ENCODE data around the gene MDN1.
"Not testable (repeated sequence)": the region's sequence is repeated elsewhere in the genome, so short reads cannot be mapped to it uniquely, and the experiment has no call there.

The MDN1 gene

DNA sequence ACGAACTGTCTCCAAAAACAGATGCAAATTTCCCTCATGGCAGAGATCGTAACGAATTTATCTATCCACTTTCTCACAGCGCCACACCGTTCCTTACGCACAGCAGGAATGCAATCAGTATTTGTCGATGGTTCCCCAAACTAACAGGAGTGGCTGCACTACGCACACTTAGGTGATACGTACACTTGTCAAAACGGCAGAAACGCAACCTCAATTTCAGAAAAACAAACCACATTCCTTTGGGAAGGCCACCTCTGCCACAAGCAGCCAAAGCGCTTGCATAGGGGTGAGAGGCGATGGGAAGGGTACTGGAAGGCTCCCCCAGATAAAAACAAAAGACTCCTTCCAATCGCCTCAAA is 638 bp downstream of the MDN1 start:
- DNase-seq (ENCODE audit: low read depth), result no peak

DNA sequence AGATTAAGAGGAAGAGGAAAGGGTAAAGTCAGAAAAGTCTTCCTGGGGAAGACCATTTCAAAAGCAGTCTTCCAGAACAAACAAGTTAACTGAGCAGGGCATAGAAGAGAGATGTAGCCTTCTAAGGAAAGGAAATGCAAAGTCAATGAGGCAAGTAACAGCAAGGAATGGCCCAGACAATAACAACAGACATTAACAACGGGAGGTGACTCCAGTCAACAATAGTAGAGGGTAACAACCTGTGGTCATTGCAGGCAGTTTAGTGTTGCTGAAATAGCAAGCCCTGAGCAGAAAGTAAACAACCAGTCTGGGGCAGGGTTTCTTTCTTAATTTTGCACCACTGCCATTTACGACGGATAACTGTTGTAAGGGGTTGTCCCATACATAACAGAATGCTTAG is 2.1 kb downstream of the MDN1 start:
- DNase-seq (ENCODE audit: low read depth), result no peak

DNA sequence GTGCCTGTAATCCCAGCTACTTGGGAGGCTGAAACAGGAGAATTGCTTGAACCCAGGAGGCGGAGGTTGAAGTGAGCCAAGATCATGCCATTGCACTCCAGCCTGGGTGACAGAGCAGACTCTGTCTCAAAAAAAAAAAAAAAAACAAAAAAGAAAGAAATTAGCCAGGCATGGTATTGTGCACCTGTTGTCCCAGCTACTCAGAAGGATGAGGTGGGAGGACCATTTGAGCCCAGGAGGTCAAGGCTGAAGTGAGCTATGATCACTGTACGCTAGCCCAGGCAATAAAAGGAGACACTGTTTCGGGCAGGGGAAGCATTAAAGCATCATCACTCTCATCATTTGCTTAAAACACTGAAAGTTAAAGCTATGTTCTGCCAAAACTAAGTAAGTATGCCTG is 6.2 kb downstream of the MDN1 start:
- not testable (repeated sequence) for DNase-seq (ENCODE audit: low read depth)

DNA sequence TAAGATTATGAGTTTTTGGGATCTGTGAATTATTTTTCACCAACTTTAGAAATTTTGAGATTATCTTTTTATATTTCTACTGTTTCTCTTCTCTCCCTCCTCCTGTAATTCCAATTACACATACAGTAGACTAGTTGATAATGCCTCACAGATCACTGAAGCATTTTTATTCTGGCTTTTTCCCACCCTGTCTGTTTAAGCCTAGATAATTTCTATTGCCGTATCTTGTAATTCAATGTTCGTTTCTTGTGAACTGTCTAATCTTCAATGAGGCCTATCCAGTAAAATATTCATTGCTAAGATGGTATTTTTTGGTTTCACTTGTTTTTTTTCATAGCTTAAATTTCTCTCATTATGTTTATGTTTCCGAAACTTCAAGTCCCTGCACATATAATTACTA is 12.0 kb downstream of the MDN1 start:
- DNase-seq (ENCODE audit: low read depth), result no peak

DNA sequence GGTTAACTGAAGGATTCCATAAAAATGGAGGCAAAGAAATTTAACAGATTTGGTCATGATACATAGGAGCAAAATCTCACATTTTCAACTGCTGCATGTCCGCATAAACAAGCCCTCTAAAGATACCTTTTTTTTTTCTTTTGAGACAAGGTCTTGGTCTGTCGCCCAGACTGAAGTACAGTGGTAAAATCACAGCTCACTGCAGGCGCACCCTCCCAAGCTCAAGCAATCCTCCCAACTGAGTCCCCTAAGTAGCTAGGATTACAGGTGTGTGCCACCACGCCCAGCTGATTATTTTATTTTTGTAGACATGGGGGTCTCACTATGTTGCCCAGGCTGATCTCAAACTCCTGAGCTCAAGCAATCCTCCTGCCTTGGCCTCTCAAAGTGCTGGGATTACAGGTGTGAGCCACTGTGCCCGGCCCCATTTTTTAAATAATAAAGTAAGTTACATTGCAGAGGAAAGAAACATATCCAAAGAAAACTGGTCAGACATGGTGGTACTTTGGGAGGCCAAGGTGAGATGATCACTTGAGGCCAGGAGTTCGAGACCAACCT is 13.7 kb downstream of the MDN1 start:
- DNase-seq (ENCODE audit: low read depth), result no peak

DNA sequence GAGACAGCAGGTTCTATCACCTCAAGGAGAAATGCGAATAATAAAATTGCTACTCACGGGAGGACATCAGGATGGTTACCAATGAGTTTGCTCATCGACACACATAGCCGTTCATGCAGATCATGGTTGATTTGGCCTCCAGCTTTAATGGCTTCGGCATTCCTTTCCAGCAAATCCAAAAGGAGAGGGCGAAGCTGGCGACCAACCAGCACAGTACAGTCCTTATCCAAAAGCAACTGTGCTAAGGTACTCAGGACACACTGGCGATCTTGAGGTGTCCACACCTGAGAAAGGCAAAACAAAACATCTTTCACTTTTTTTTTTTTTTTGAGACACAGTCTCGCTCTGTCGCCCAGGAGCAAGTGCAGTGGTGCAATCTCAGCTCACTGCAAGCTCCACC is 16.3 kb downstream of the MDN1 start:
- DNase-seq (ENCODE audit: low read depth), result no peak

DNA sequence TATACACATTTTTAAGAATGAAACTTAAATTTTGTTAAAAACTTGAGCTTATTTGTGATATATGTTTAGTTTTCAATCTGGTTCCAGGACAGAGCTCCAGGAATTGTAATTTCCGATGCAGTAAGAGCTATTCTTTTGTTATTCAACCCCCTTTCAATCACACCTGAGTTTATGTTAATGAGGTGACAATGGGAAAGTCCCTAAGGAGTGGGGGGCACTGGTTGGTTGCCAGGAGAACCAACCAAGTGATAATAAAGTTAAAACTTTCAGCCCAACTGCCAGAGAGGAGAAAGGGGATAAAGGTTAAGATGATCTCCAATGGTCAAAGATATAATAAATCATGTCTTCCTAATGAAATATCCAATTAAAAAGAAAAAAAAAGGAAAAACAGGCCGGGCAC is 19.8 kb downstream of the MDN1 start:
- DNase-seq (ENCODE audit: low read depth), result no peak

DNA sequence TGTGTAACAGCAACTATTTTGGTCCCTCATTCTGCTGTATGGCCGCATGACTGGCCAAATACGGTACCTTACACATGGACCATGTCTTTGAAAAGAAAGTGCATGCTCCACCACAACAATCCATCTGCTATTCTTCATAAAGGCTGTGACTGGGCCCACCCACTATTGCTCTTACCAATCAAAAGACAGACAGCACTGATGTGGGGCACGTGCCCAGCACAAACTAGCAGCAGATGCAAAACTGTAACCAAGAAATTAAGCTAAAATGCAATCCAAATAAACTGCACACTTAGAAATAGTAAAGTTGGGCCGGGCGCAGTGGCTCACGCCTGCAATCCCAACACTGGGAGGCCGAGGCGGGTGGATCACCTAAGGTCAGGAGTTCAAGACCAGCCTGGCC is 20.5 kb downstream of the MDN1 start:
- DNase-seq (ENCODE audit: low read depth), result no peak

DNA sequence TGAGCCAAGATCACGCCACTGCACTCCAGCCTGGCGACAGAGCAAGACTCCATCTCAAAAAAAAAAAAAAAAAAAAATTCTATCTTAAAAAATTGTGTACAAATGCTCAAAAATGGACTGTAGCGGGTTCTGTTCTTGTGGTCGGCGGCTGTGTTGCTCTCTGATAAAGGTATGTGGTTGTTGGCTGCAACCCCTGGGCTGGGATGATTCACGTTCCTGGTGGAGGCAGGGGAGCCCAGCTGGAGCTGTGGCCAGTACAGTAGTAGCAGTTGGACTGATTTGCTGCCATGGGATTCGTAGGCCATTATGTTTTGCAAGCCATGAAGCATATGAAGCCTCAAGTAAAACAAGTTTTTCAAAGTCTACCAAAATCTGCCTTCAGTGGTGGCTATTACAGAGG is 22.3 kb downstream of the MDN1 start:
- DNase-seq (ENCODE audit: low read depth), result no peak

DNA sequence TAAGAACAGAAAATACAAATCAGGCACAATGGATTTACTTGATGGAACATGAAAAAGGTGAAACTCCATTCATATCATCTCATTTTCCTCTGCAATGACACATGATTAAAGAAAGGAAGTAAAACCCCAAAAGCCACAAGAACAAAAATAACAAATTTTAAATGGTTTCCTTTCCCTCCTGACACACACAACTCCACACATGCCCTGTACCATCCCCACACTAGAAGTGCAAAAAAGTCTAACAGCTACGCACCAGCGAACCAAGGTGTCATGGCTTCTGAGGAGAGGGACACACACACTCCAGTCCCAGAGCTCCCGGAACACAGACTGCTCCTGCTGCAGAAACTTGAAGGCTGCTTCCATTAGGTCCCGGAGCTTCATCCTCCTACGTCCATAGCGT is 25.3 kb downstream of the MDN1 start:
- DNase-seq (ENCODE audit: low read depth), result no peak

DNA sequence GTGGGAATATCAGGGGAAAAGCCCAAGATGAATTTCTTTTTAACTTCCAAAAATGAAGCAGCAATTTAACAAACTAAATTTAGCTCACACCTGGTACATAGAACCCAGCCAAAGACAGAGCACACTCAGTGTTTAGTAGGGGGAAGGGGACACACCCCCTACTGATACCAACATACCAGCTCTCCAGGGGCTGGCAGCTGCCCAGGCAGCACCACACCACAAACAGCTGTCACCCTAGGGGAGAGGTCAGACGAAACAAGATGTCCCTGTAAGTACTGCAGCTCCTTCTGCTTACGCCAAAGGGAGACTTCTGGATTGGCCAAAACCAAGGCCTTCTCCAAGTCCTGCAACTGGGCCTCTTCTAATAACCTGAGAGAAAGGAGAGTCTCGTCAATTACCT is 26.0 kb downstream of the MDN1 start:
- DNase-seq (ENCODE audit: low read depth), result no peak

DNA sequence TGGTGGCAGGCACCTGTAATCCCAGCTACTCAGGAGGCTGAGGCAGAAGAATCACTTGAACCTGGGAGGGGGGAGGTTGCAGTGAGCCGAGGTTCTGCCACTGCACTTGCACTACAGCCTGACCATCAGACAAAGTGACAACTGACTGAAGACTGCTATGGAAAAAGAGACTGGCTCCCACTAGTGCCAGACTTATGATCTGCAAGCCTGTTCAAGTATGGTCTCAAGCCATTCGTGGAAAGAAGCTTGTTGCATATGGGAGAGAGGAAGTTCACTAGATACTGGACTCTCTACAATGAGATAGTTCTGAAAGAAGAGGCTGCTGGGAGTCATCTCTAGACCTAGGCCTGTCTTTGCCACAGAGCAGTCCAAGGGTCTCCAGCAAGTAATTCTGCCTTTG is 26.7 kb downstream of the MDN1 start:
- DNase-seq (ENCODE audit: low read depth), result no peak

DNA sequence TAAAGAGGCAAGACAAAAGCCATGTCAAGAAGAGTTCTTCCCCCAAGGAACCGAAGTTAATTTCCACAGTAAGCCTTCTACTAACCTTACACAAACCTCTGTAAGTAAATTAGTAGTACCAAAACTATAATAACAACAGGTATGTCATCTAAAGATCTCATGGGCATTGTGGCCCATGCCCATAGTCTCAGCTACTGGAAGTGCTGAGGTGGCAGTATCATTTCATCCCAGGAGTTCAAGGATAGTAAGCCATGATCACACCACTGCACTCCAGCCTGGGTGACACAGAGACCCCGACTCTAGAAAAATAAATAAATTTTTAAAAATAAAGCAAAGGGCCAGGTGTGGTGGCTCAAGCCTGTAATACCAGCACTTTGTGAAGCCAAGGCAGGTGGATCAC is 29.2 kb downstream of the MDN1 start:
- DNase-seq (ENCODE audit: low read depth), result no peak

DNA sequence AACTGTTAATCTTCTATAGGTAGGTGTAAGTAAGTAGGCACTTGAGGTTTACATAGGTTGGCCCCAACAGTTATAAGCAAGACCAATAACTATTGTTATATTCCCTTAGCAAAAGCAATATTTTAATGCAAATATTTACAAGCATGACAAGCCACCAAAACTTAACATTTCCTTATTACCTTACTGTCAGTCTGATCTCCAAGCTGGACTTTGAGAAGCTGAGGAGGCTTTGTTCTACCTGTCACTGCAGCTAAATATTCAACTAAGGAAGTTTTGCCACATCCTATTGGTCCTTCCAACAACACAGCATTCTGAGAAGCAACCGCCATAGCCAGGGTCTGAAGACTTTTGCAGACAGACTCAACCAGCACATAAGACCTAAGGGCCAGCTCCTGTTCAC is 29.6 kb downstream of the MDN1 start:
- no peak for DNase-seq (ENCODE audit: low read depth)

DNA sequence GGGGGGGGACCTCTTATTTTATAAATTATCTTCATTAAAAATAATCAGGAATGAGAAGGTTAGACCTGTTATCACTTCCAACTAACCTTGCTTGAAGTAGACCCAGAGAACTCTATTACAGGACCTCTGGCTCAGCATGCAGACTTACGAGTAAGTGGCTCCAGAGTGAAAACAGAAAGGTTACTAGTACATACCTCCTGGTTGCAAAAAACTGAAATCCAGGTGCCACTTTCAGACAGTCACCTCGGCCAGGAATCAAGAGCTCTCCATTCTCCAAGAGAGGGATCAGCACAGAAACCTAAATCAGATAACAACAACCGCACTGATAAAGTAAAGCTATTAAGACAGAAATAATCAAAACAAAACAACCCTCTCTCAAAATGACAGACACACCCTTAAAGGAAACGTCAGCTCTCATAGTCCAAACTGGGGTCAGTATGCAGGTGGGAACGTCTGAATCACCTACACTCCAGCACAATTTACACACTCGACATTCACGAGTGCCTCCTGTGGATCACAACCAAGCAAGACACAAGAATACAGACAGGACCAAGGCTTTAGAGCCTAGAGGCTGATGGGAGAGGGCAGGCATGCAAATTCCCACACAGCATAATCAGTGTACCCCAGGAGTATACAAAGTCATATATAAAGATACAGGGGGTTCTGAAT is 31.8 kb downstream of the MDN1 start:
- no peak for DNase-seq (ENCODE audit: low read depth)

DNA sequence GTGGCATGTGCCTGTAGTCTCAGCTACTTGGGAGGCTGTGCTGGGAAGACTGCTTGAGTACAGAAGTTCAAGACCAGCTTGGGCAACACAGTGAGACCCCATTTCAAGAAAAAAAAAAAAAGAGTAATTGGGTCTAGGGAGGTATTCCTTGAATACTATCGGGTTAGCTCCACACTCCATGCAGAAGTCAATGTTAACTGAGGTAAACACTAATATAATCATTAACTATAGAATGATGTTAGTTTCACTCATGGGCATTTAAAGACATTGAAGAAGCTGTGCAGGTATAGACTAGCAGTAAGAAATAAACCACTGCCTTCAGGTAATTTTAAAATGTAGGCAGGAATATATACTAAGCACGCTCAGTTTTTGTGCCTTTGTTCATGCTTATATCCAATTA is 32.6 kb downstream of the MDN1 start:
- no peak for DNase-seq (ENCODE audit: low read depth)

DNA sequence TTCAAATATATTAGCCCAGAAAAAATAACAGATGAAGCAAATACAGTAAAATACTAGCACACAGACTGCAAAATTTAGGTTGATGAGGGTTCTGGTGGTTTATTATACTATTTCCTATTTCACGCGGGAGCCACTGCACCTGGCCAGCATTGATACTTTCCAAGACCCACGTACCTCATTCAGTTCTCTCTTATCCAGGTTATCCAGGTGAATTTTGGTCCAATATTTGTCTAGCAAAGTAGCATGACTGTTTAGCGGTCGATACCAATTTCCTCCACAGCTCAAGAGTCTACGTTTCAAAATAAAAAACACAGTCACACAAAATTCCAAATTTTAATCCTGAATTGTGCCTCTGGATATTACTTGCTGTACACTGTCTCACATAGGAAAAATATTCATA is 34.8 kb downstream of the MDN1 start:
- DNase-seq (ENCODE audit: low read depth), result no peak

DNA sequence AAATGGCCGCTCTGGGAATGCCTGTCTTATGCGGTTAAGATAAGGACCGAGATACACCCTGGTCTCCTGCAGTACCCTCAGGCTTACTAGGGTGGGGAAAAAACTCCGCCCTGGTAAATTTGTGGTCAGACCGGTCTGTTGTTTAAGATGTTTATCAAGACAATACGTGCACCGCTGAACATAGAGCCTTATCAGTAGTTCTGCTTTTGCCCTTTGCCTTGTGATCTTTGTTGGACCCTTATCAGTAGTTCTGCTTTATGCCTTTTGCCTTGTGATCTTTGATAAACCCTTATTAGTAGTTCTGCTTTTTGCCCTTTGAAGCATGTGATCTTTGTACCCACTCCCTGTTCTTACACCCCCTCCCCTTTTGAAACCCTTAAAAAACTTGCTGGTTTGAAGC is 36.3 kb downstream of the MDN1 start:
- DNase-seq (ENCODE audit: low read depth), result not testable (repeated sequence)

DNA sequence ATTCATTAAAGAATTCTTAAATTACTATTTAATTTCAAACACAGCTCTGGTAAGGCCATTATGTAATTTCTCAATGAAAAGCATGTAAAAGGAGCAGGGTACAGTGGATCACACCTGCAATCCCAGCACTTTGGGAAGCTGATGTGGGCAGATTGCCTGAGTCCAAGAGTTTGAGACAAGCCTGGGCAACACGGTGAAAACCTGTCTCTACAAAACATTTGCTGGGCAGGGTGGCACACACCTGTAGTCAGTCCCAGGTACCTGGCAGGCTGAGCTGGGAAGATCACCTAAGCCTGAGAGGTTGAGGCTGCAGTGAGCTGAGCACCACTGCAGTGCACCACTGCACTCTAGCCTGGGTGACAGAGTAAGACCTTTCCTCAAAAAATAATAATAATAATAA is 37.4 kb downstream of the MDN1 start:
- no peak for DNase-seq (ENCODE audit: low read depth)

DNA sequence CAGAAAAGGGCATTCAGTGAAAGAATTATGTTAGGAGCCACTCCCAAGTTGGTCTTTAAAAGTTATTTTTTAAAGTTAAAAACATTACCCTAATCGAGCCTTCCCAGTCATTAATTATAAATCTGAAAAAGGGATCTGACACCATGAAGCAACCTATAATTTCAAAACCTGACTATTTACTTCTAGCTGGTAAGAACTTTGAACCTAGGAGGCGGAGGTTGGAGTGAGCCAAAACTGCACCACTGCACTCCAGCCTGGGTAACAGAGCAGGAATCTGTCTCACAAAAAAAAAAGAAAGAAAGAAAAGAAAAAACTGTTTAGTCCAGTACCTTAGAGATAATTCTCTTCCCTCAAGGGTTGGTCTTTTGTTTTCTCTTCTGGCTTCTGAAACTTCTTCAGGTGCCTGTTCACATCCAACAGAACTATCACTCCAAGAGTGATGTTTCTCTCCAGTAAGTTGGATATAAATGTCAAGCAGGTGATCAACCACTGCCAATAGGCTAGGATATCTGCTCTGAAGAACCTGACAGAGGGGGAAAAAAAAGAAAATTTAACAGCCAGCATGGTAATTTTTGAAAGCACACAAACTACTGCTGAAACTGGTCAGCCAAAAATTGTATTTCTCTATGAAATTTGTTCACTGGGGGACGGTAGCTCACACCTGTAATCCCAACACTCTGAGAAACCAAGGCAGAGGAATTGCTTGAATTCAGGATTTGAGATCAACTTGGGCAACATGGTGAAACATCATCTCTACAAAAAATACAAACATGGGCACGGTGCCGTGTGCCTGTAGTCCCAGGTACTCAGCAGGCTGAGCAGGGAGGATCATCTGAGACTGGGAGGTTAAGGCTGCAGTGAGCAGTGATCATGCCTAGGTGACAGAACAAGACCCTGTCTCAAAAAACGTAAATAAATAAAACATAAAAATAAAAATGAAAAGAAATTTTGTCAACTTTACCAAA is 38.2 kb downstream of the MDN1 start:
- no peak for DNase-seq (ENCODE audit: low read depth)

DNA sequence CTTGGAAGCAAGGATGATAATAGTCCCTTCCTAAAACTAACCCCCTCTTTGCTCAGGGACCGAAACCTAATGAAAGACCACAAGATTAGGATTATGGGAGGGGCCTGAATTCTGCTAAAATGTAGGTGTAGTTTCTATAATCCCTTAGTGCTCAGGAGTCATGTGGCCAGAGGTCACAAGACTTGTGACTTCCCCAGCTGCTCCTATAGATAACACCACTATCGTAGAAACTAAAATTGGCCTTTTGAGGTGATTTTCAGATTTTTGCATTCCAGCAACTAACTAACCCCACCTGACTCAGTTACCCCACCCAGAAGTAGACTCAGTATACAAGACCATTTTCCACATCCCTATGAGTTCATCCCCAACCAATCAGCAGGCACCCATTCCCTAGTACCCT is 42.1 kb downstream of the MDN1 start:
- no peak for DNase-seq (ENCODE audit: low read depth)

DNA sequence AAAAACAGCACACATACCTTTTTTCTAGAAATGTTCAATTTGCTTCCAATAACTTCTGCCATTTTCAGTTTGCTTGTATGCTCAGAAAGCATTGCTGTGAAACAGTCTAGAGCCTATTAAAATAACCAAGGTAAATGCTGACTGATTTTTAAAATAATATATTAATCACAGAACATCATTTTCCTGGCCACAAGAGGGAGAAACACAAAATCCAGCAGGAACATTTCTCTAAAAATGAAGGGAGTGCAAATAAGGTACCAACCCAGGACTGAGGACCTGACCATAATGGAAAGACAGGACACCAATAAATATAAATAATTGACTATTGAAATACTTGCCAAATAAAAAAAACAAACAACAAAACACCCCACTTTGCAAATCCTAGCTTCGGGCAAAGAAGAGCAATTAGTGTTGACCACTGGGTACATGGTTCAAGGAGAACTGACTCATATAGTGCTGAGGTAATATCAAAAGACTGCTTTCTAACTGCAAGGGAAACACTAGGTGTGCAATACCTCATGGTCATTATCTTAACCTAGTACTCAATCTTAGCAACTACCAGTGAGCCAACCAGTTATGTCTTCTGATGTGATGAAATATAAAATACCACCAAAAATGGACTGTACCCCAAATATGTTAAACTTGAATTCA is 42.9 kb downstream of the MDN1 start:
- DNase-seq (ENCODE audit: low read depth), result no peak

DNA sequence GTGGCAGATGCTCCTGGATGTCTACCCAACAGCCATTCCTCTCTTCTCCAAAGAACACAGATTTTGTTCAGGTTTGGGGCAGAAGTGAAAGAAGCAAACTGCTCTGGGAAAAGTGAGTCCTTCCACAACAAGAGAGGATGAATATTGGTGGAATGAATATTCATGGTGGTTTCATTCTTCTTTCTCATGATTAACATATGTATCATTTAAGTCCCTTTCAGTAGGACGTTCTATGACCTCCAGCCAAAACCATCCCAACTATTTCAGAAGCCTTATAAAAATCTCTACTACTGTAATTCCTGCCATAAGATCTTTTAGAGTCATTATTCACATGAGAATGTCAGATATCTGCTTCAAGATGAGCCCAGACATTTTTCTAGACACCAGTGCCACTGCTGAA is 44.4 kb downstream of the MDN1 start:
- no peak for DNase-seq (ENCODE audit: low read depth)
